HG03108 (cell line): ENCODE data around the gene CATSPER4.

Experiments
- ATAC-seq: cut with Tn5 transposase; IDR thresholded peaks from one replicate; pipeline ENCODE4 v1.9.1; 2021; ENCODE audit warnings: moderate library complexity; ENCODE audit not compliant: unreplicated experiment

Gene CATSPER4

DNA sequence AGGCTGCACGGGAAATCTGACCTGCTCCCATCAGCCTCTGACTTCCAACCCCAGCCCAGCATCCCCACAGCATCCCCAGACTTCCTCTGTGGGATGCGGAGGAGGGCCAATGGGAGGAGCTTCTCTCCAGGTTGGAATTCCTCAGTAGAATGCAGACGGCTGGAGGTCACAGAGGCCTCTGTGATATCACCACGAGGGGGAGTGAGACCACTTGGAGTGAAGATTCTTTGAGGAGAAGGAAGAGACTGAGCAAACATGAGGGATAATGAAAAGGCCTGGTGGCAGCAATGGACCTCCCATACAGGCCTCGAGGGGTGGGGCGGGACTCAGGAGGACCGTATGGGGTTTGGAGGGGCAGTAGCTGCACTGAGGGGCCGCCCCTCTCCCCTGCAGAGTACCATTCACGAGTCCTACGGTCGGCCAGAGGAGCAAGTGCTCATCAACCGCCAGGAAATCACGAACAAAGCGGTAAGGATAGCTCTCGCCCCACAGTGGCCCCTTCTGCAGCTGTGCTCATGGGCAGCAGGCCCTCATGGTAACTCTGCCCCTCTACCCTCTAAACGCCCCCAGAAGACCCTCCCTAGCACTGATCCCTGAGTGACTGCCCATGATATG lies at the start of gene CATSPER4:
Gene CATSPER4, plus strand, starts transcription at position 230 of the 615 bp plus-strand sequence. Its CDS starts 26 bp downstream, at position 256.
- no peak for ATAC-seq

- ATAC-seq = no peak
Observed at GRCh38 chr1:26142159-26142558, 48.2 kb upstream of the CATSPER4 start.

DNA sequence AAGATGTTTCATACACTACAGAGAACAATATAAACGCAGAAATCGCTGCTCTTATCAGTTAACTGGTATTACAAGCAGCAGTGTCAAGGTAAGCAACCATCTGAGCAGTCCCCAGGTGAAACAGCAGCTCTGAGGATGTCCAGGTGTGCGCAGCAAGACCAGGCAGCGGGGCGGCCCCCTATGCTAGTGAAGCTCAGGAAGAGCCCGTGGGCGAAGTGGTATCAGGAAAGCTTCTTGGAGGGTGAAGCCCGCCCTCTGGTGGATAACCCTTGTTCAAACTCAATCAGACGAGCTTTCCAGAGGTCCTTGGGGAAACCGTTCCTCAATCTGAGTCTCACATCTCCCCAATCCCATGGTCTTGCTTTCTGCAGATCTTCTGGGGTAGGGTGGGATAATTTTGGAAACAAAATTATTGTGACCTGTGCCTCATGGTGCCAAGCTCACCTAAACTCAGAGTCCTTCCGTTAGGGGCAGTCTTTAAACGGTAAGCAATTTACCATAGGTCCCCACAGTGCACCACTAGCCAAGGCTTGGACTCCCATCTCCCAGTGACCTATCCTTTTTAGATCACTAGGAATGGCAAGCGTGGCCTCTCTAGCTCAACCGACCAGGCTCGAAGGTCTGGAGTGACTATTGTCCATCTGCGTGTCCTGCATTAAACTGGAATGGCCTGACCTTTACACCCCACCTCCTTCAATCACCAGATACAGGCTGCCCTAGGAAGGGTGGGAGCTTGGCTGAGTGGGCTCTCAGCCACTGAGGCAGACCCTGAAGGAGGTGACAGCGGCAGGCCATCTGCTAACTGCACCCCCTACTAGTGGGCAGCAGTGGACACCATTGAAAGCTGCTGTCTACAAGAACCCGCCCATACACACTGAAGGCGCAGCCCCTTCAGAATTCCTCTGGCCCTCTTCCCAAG lies 45.1 kb upstream of the CATSPER4 start:
- ATAC-seq = no peak

DNA sequence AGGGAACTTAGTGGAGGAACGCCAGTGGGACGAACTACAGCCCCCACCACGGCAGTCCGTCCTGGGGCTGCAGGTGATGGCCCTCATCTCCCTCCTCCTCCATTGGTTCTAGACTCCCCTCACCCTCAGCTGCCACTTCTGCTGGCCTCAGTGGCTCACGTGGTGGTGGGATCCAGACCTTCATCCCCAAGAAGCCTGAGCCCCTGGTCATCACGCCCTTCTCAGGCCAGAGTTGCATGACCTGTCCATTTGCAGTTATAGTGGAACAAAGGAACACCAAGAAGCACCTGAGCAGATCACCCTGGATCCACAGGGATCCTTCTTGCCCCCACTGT lies 44.5 kb upstream of the CATSPER4 start:
- ATAC-seq = no peak

GRCh38 chr1:26148887-26149286 lies 41.5 kb upstream of the CATSPER4 start:
- no peak for ATAC-seq

- ATAC-seq = no peak
Observed at GRCh38 chr1:26153966-26154532, 36.4 kb upstream of the CATSPER4 start.

DNA sequence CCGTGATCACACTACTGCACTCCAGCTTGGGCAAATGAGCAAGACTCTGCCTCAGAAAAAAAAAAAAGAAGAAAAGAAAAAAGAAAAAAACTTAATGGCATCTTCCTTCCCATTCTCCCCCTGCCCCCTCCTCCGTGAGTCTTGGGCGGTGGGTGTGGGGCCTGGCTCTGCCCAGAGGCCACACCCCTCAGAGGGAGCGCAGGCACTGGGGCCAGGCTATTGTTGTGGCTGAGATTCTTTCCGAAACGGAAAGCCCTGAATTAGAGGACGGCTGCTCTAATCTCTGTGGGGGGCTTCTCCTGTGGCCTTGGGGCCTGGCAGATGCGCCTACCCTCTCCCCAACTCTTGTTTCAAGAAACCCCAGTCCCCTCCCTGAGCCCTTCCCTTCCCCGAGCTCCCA lies 35.7 kb upstream of the CATSPER4 start:
- no peak for ATAC-seq

- ATAC-seq = no peak
Observed at GRCh38 chr1:26155370-26156284, 34.8 kb upstream of the CATSPER4 start.

GRCh38 chr1:26156285-26157038 lies 33.9 kb upstream of the CATSPER4 start:
- no peak for ATAC-seq

- no peak for ATAC-seq
Observed at GRCh38 chr1:26158271-26158907, 32.0 kb upstream of the CATSPER4 start.

DNA sequence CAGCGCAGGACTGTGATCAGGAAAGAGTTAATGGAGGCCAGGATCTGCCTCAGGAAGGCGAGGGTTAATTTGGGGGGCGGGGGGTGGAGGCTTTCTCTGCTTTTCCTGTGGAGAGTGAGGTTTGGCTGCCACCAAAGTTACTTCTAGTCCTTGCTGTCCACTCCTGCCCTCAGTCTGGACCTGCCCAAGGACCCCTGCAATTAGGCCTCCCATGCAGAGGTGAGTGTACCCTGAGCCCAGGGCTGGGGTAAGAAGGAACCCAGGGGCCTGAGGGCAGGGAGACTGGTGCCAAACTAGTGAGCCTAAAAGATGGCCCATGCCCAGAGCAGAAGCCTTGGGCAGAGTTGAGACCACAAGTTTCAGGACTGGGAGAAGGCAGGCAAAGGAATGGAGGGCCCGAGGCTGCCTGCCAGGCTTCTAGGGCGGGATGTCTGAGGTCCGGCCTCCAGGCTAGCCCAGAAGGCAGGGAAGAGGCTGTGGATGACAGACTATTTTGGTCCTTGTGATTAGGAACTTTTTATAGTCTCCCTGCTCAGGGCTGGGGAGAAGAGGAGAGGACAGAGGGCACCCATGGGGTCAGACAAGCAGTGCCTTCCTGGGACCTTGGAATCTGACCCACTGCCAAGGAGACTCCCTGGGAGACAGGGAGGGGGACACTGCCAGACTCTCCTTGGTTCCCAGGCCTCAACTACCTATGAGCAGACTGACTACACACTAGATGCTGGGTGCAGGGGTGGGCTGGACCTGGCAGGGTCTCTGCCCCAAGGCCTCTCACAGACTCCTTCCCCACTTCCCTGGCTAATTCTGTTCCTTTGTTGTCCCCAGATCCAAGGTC lies 31.3 kb upstream of the CATSPER4 start, which contains the start of gene FAM110D:
Gene FAM110D, plus strand, starts transcription at position 172 of the 835 bp plus-strand sequence. CDS start 2,213 bp downstream, outside the sequence.
- no peak for ATAC-seq

DNA sequence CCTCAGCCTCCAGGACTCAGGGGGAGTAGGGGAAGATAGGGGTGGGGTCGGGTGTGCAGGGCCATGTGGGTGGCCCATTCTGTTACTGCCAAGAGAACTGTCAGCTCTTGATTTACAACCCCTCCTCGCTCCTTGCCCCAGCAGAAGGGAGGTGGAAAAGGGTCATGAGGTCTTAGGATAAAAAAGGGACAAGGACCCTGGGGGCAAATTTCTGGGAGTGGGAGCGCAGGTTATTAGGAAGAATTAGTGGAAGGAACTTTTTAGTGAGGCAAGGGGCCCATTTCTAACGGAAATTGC lies 30.7 kb upstream of the CATSPER4 start:
- no peak for ATAC-seq

DNA sequence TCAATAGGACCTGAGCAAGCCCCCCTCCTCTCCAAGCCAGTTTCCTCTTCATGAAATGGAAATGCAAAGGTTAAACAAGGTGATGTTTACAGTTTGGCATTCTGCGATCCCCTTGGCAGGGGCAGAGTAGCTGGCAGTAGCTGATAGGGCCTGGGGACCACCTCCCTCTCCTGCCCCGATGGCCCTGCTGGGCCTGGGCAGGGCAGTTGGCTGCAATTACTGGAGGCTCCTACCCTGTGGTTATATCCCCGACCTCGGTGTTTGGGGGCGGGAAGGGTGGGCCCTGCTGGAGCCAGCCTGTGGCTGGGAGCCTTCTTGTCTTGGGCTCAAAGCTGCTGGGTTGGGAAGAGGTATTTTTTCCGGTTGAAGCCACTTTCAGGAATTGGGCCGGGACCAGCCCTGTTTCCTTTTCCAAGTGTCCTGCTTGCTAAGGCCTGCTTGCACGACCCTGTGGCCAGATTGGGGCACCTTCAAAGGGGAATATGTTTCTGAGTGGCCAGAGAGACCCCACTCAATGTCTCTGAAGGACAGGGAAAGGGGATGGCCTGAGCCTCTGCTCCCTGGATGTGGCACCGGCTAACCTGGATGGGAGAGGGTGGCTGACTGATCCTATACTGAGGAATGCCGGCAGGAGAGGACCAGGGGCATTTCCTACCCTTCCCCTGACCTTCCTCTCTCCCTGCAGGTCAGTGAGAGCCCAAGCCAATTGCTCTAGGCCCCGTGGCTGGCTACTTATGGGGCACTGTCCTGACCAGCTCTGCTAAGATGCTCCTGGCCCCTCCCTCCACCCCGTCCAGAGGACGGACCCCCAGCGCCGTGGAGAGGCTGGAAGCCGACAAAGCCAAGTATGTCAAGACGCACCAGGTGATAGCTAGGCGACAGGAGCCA lies 29.6 kb upstream of the CATSPER4 start:
- no peak for ATAC-seq

DNA sequence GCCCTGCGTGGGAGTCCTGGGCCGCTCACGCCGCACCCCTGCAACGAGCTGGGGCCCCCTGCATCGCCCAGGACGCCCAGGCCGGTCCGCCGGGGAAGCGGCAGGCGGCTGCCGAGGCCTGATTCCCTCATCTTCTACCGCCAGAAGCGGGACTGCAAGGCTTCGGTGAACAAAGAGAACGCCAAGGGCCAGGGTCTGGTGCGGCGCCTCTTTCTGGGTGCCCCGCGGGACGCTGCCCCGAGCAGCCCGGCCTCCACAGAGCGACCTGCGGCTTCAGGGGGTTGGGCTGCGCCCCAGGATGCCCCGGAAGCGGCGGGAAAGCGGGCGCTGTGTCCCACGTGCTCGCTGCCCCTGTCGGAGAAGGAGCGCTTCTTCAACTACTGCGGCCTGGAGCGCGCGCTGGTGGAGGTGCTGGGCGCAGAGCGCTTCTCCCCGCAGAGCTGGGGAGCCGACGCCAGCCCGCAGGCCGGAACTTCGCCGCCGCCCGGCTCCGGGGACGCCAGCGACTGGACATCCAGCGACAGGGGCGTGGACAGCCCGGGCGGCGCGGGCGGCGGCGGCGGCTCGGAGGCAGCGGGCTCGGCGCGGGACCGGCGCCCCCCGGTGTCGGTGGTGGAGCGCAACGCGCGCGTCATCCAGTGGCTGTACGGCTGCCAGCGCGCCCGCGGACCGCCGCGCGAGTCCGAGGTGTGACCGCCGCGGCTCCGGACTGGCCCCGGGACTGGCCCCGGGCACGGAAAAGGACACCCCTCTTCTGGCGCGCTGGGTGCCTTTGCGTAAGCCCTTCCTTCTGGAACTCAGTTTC lies 28.8 kb upstream of the CATSPER4 start:
- ATAC-seq = no peak

GRCh38 chr1:26162220-26162709 lies 28.1 kb upstream of the CATSPER4 start:
- no peak for ATAC-seq

GRCh38 chr1:26163684-26164035 lies 26.7 kb upstream of the CATSPER4 start:
- no peak for ATAC-seq
